ENCODE results near the gene GLRX5. TPM values are rescaled to one million over a fixed set of nuclear protein-coding genes. Genes with fewer than 3 reads are reported as not detected.

GLRX5 gene
- total RNA-seq, 2 donors from 2014 or later: 23.1 to 26.3 TPM

DNA sequence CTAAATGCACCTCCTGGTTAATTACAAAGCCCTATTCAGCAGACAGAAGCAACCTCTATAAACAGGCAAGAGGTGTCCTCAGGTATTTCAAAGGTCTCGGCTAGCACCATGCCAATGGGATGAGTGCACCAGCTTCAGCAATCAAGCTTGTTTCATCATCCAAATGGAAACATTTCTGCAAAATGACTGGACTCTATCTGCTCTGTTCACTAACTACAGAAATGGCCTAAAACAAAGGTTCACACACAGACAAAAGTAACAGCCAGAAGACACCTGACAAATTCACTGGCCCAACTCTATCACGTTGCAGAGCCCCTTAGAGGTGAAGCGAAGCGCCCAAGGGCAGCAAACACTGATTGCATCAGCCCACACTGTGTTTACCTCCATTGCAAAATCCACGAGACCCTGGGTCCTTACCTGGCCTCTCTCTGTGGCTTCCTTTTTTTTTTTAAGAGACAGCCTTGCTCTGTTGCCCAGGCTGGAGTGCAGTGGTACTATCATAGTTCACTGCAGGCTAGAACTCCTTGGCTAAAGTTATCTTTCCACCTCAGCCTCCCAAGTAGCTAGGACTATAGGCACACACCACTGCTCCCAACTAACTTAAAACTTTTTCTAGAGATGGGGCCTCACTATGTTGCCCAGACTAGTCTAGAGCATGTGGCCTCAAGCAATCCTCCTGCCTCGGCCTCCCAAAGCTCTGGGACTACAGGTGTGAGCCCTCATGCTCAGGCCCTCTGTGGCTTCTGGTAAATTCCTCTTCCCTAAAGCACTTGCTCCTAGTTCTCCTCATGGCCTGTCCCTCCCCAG lies 9.9 kb upstream of the GLRX5 start:
- peak overlapping the region; percentile 99 for H3K27ac Mint-ChIP-seq
- peaks cover 73% of the 10 kb centered on the region for H3K4me1 Mint-ChIP-seq (ENCODE audit: low read depth)
- no peaks in the 10 kb centered on the region for H3K27me3 Mint-ChIP-seq (ENCODE audit: low read depth)
- no peaks in the 10 kb centered on the region for H3K36me3 Mint-ChIP-seq (ENCODE audit: insufficient read depth in 2 of 2)
- no peaks in the 10 kb centered on the region for H3K9me3 Mint-ChIP-seq
- ATAC-seq (replicated peaks in 1 of 2) (no peak), DNase-seq (no peak)
- H3K4me3 Mint-ChIP-seq: peak overlapping the region; percentile 87 to 93

DNA sequence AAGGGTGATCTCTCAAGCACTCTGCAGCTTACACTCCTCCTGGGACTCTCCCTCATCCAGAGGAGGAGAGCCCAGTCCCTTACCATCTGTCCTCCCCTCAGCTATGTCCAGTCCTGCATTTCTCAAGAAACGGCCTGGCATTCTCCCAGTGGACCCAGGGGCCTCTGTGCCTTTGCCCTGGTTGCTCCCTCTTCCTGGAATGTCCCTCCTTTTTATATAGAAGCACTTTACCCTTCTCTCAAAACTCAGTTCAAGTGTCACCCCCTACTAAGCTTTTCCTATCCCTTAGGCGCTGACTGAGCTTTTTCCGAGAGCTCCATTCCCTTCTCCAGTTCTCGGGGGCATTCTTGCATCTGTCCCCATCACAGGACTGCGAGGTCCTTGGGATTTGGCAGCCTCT lies 8.9 kb upstream of the GLRX5 start:
- ATAC-seq (replicated peaks in 1 of 2) (no peak), DNase-seq (no peak)
- Mint-ChIP-seq H3K27me3 (ENCODE audit: low read depth) (no peaks in the 10 kb centered on the region), H3K4me3 (peak overlapping the region; percentile 15 to 24), H3K36me3 (ENCODE audit: insufficient read depth in 2 of 2) (peaks cover 0 to 1% of the 10 kb centered on the region in 2 donors), H3K4me1 (ENCODE audit: low read depth) (peaks cover 73% of the 10 kb centered on the region), H3K9me3 (no peaks in the 10 kb centered on the region), H3K27ac (peak overlapping the region; percentile 47)

DNA sequence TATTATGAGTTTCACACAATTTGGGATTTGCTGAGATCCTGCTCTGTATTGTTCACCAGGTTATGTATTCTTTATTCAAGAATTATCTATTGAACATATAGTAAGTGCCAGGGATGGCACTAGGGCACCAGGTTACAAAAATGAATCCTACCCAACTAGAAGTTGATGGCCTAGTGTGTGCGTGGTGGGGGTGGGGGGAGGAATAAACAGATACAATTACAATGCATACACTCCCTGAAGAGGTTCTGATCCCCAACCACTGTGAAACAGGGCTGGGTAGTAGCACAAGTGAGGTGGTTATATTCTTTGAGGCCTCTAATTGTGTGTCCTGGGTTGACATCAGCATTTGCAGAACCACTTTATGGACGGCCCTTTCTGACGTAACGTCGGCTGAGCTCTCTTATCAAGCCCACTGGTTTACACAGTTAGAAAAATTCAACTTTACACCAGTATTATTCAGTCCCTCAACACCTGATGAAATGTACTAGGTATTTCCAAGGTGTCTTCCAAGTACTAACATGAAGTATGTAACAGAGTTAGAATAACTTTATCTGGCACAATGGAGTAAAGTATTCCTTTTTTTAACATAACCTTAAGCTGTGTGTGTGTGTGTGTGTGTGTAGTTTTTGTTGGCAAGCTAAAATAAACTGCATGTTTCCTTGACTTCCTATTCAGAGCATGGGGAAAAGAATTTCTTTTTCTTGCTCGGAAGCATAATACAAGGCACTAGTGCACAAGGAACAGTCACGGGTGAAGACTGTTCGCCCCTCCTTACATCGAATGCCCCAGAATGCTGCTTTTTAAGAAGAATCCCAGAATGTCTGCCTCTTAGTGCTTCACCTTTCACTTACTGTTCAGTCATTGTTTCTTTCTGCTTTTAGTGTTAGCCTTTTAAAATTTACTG lies 8.1 kb upstream of the GLRX5 start:
- peak overlapping the region; percentile 98 for H3K27ac Mint-ChIP-seq
- H3K27me3 Mint-ChIP-seq (ENCODE audit: low read depth): no peaks in the 10 kb centered on the region
- DNase-seq (no peak), ATAC-seq (replicated peaks in 1 of 2) (no peak)
- H3K9me3 Mint-ChIP-seq: no peaks in the 10 kb centered on the region
- H3K36me3 Mint-ChIP-seq (ENCODE audit: insufficient read depth in 2 of 2): peaks cover 1 to 2% of the 10 kb centered on the region in 2 donors
- peaks cover 73% of the 10 kb centered on the region for H3K4me1 Mint-ChIP-seq (ENCODE audit: low read depth)
- H3K4me3 Mint-ChIP-seq: peak overlapping the region; percentile 38 to 88

DNA sequence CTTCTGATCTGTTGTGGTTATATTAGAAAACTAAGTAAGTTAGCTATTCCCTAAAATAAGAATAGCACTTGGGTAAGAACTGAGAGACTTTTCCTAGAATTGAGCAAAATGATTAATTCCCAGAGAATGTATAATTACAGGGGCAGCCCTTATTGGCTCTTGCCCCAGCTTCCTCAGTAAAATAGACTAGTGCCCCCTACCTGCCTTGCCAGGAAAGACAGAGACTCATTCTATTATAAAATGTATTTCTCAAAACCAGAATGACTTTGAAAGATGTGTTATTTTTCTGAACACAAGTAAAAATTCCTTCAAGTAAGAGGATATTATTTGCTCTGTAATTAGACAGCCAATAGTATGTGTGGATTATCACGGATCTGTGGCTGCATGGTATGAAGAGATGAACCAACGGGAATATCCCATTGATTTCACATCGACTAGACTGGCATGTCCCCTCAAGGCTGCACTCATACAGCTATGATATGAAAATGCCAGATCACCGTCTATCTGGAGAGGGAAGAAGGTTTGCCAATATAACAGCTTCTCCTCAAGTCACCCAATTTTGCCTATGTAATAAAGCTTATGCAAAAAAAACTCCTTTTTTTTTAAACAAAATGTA lies 7.4 kb upstream of the GLRX5 start:
- Mint-ChIP-seq H3K36me3 (ENCODE audit: insufficient read depth in 2 of 2) (peaks cover 2 to 3% of the 10 kb centered on the region in 2 donors), H3K4me3 (peak overlapping the region; percentile 38 to 88)
- ATAC-seq (replicated peaks in 1 of 2): no peak

DNA sequence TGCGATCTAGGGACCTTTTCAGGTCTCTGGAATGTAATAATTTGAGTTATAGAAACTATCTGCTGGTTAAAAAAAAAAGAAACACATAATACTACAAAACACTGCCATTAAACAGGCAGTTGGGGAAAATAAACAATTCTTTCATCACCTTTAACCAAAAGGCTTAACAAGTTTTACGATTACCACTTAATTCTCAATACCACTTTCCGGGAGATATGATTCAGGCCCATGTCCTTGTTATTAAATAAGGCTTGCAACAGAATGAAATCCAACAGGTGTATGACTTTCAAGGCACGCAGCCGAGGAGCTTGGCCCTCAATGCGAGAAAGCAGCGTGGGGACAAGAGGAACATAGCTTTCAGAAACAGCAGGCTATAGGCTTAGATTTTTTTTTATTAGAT lies 5.6 kb upstream of the GLRX5 start:
- Mint-ChIP-seq H3K27me3 (ENCODE audit: low read depth) (no peaks in the 10 kb centered on the region), H3K36me3 (ENCODE audit: insufficient read depth in 2 of 2) (peaks cover 2 to 5% of the 10 kb centered on the region in 2 donors), H3K4me3 (no peak overlapping the region), H3K9me3 (no peaks in the 10 kb centered on the region), H3K4me1 (ENCODE audit: low read depth) (peaks cover 67% of the 10 kb centered on the region), H3K27ac (peak overlapping the region; percentile 78)
- DNase-seq (no peak), ATAC-seq (replicated peaks in 1 of 2) (no peak)

More for the DNA sequence above, 7.4 kb upstream of the GLRX5 start:
- peak; percentile 54 to 60 for DNase-seq
- Mint-ChIP-seq H3K27me3 (ENCODE audit: low read depth) (no peaks in the 10 kb centered on the region), H3K27ac (peak overlapping the region; percentile 98), H3K4me1 (ENCODE audit: low read depth) (peaks cover 73% of the 10 kb centered on the region), H3K9me3 (no peaks in the 10 kb centered on the region)

DNA sequence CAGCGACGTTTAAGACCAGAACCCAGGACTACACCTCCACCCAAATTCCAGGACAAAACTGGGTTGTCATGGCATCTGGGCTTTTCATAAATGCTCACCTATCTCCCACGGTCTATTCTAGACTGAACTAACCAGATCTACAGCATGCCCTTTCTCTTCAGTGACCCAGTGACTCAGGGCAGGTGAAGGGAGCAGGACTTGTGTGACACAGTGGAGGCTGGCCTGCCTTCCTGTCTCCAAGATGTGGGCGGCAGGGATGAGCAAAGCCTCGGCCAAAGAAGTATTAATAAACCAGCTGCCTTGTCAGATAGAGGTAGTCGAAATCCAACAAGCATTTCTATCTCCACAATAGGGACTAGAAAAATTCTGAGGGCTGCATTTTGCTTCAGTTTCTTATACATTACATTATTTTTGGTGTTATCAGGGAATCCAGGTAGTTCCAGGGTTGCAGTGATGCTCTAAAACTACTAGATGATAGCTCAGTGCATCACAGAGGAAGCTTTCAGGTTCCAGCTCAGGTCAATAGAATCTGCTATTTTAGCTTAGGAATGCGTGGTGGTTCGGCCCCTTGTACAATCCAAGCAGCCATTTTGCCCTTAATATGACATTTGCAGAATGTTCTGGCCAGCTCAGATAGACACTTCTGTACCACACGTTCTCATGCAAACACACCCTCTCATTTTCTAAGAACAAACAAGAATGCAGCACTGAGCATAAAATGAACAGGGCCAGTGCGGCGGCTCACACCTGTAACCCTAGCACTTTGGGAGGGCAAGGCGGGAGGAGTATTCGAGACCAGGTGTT lies 4.2 kb upstream of the GLRX5 start:
- peaks cover 55% of the 10 kb centered on the region for H3K4me1 Mint-ChIP-seq (ENCODE audit: low read depth)
- no peak for ATAC-seq (replicated peaks in 1 of 2)
- H3K36me3 Mint-ChIP-seq (ENCODE audit: insufficient read depth in 2 of 2): peaks cover 4 to 7% of the 10 kb centered on the region in 2 donors
- no peak for DNase-seq
- no peaks in the 10 kb centered on the region for H3K9me3 Mint-ChIP-seq
- H3K27ac Mint-ChIP-seq: peak overlapping the region; percentile 85
- H3K4me3 Mint-ChIP-seq: peak overlapping the region; percentile 23 to 97
- no peaks in the 10 kb centered on the region for H3K27me3 Mint-ChIP-seq (ENCODE audit: low read depth)

DNA sequence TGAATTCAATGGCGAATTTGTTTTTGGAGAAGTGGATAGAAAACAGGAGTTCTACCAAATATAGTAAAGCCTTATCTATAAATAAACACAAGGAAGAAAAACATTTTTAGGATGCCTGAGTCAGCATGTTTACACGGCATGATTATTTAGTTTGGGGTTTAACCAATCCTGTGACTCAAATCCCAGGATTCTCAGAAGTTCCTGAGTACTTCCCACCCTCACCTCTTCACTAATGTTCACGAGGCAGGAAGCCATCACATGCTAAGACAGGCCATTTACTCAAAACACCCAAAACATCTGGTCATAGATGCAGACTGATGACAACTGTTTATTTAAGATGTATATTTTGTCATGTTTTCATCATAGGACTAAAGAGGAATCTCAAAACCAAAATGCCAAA lies 3.4 kb upstream of the GLRX5 start:
- Mint-ChIP-seq H3K9me3 (no peaks in the 10 kb centered on the region), H3K36me3 (ENCODE audit: insufficient read depth in 2 of 2) (peaks cover 4 to 7% of the 10 kb centered on the region in 2 donors), H3K27me3 (ENCODE audit: low read depth) (no peaks in the 10 kb centered on the region), H3K4me1 (ENCODE audit: low read depth) (peaks cover 55% of the 10 kb centered on the region), H3K4me3 (peak overlapping the region; percentile 58 to 97), H3K27ac (peak overlapping the region; percentile 91)
- DNase-seq (no peak), ATAC-seq (replicated peaks in 1 of 2) (no peak)

DNA sequence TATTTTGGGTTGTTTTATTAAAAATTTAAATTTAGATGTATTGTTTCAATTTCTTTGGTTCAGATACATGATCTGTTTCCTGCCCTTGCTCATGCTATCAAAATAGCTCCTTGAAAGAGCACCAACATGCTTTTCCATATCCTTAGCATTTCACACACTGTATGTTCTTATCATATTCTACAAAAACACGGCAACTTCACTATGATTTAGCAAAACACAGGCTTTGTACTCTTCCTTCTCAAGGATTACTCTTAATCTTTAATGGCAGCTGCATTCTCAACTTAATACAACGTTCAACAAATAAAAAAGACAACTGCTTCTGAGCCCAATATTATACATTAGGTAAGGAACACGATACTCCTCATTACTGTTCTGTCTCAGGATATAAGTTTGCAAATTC lies 2.9 kb upstream of the GLRX5 start:
- no peaks in the 10 kb centered on the region for H3K27me3 Mint-ChIP-seq (ENCODE audit: low read depth)
- peak overlapping the region; percentile 91 to 97 for H3K4me3 Mint-ChIP-seq
- ATAC-seq (replicated peaks in 1 of 2) (no peak), DNase-seq (no peak)
- H3K27ac Mint-ChIP-seq: peak overlapping the region; percentile 91
- H3K4me1 Mint-ChIP-seq (ENCODE audit: low read depth): peaks cover 55% of the 10 kb centered on the region
- H3K9me3 Mint-ChIP-seq: no peaks in the 10 kb centered on the region
- H3K36me3 Mint-ChIP-seq (ENCODE audit: insufficient read depth in 2 of 2): peaks cover 4 to 7% of the 10 kb centered on the region in 2 donors

DNA sequence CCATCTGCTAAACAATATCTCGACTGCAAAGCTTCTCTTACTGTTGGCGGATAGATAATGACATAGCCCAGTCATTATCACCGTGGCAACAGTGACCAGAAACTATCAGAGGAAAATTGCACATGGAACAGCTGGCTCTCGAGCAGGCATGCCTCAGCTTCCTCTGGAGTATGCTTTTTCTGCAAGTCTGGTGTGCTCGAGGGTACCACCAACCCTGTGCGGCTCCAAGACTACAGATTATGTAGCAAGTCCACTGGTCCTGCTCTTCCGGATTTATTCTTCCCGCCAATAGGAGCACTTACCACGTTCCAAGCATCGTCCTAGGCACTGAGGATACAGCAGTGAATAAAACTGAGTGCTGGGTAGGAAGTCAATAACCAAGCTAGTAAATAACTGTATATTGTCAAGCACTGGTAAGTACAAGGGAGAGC lies 1.4 kb upstream of the GLRX5 start:
- ATAC-seq (replicated peaks in 1 of 2) (no peak), DNase-seq (no peak)
- Mint-ChIP-seq H3K27ac (peak overlapping the region; percentile 91), H3K36me3 (ENCODE audit: insufficient read depth in 2 of 2) (peaks cover 4 to 7% of the 10 kb centered on the region in 2 donors), H3K9me3 (no peaks in the 10 kb centered on the region), H3K4me3 (peak overlapping the region; percentile 91 to 97), H3K4me1 (ENCODE audit: low read depth) (peaks cover 59% of the 10 kb centered on the region), H3K27me3 (ENCODE audit: low read depth) (no peaks in the 10 kb centered on the region)

DNA sequence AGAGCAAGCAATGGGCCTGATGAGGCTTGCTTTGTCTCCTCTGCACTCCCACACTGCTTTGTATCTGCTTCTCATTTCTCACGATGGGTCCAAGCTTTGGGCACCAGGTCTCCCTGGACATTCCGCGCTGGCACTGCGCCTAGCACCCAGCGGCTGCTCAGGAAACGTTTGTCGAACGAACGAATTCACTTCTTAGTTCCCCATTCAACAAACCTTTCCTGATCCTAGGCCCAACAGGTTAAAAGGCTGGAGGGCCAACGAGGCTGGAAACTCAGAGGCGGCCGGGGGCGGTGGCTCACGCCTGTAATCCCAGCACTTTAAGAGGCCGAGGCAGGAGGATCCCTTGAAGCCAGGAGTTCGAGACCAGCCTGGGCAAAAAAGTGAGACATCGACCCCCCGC lies 1.0 kb upstream of the GLRX5 start:
- ATAC-seq (replicated peaks in 1 of 2): no peak
- H3K27me3 Mint-ChIP-seq (ENCODE audit: low read depth): no peaks in the 10 kb centered on the region
- H3K27ac Mint-ChIP-seq: peak overlapping the region; percentile 91
- H3K4me3 Mint-ChIP-seq: peak overlapping the region; percentile 91 to 97
- peaks cover 63% of the 10 kb centered on the region for H3K4me1 Mint-ChIP-seq (ENCODE audit: low read depth)
- H3K36me3 Mint-ChIP-seq (ENCODE audit: insufficient read depth in 2 of 2): peaks cover 4 to 7% of the 10 kb centered on the region in 2 donors
- DNase-seq: no peak
- no peaks in the 10 kb centered on the region for H3K9me3 Mint-ChIP-seq

DNA sequence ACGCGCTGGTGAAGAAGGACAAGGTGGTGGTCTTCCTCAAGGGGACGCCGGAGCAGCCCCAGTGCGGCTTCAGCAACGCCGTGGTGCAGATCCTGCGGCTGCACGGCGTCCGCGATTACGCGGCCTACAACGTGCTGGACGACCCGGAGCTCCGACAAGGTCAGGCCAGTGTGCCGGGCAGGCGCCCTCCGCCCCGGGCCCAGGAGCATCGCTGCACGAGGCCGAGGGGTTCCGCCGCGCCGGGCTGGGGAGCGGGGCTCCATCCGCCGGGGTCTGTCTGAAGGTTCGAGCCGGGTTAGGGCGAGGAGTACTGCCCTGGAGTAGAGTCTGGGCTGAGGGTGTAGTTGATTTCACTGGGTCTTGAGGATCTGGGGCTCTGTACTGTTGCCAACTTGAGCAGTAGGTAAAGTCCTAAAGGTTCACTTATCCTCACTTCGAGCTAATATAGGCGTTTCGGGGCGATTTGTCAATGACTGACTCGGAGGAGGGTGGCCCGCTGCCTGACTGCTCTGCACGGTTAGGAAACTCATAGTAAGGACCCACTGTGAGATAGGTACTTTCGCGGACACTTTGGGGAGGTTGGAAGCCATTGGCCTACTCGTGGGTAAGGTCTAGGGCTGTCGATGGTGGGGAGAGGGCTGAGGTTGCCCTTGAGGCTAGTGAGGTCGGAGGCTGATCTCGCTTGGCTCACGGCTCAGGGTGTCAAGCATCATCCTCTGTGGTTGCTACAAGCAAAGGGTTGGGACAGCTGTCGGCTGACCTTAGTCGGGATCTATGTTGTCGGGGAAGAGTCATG lies 574 bp downstream of the GLRX5 start:
- H3K4me1 Mint-ChIP-seq (ENCODE audit: low read depth): peaks cover 72% of the 10 kb centered on the region
- no peaks in the 10 kb centered on the region for H3K27me3 Mint-ChIP-seq (ENCODE audit: low read depth)
- H3K4me3 Mint-ChIP-seq: peak overlapping the region; percentile 91 to 97
- peak overlapping the region; percentile 77 for H3K27ac Mint-ChIP-seq
- peaks cover 4 to 7% of the 10 kb centered on the region in 2 donors for H3K36me3 Mint-ChIP-seq (ENCODE audit: insufficient read depth in 2 of 2)
- DNase-seq: peak in 1 of 2 donors; percentile 46
- no peaks in the 10 kb centered on the region for H3K9me3 Mint-ChIP-seq
- peak in 1 of 2 donors; percentile 5 for ATAC-seq (replicated peaks in 1 of 2)
